ENCODE data around the gene HPCAL1.

Gene HPCAL1

DNA sequence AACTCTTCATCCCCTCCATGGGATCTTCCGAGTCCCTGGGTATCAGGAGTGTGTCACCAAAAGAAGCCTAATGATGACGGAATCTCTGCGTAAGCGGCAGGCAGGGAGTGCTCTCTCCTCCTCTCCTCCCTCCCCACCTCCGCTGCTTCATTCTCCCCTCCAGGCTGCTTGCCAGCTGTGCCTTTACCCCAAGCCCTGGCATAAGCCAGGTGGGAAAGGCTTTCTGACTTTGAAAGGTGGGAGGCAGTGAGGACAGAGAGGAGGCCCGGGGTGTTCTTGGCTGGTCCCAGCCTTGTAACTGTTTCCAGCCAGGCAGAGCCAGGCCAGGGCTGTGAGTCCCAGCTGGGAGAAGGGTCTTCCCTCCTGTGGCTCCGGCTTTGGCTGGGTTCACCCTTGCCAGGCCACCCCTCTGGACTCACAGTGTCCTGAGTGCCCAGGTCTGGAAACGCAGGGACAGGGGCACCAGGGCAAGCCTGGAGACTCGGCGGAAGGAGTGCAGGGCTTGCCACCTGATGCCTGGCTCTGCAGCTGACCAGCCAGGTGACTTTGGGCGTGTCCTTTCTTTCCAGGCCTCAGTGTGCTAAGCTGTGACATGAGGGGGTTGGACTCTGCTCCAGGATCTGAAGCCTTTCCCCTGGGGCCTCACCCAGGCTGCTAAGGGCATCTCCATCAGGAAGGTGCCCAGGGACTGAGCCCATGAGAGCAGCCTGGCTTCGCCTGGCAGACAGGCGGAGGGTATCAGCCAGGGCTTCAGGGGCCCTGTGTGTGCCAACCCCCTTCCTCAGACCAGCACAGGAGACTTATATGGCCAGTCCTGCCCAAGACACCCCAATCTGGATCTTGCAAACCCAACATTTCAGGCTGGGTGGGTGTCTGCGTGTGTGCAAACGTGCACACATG is 32.7 kb upstream of the HPCAL1 start:
- H3K4me3 ChIP-seq (ENCODE audit: control insufficient read depth, low read depth, low read length) = no peak overlapping the region
- TF ChIP-seq, protein P1, sequence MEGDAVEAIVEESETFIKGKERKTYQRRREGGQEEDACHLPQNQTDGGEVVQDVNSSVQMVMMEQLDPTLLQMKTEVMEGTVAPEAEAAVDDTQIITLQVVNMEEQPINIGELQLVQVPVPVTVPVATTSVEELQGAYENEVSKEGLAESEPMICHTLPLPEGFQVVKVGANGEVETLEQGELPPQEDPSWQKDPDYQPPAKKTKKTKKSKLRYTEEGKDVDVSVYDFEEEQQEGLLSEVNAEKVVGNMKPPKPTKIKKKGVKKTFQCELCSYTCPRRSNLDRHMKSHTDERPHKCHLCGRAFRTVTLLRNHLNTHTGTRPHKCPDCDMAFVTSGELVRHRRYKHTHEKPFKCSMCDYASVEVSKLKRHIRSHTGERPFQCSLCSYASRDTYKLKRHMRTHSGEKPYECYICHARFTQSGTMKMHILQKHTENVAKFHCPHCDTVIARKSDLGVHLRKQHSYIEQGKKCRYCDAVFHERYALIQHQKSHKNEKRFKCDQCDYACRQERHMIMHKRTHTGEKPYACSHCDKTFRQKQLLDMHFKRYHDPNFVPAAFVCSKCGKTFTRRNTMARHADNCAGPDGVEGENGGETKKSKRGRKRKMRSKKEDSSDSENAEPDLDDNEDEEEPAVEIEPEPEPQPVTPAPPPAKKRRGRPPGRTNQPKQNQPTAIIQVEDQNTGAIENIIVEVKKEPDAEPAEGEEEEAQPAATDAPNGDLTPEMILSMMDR (IDR thresholded peaks at IDR 0.05; ENCODE audit: control insufficient read depth, insufficient read depth, low read depth, low read length, missing control alignments) = no peak
- DNase-seq (ENCODE audit: low read depth) = no peak

DNA sequence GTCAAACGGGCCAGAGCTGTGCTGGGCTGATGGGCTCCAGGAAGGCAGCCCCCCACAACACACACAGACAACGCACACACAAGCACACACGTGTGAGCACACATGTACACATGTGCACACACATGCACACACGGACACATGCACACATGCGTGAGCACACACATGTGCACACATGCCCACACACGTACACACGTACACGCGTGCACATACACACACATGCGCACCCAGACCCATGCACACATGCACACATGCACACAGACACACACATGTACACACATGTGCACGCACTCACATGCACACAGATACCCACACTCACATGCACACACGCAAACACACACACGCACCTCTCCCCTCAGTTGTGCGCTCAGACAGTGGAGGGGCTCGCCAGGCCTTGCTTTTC is 31.2 kb upstream of the HPCAL1 start:
- TF ChIP-seq, protein P1 (IDR thresholded peaks at IDR 0.05; ENCODE audit: control insufficient read depth, insufficient read depth, low read depth, low read length, missing control alignments) = no peak
- H3K4me3 ChIP-seq (ENCODE audit: control insufficient read depth, low read depth, low read length) = no peak overlapping the region
- DNase-seq (ENCODE audit: low read depth) = no peak

DNA sequence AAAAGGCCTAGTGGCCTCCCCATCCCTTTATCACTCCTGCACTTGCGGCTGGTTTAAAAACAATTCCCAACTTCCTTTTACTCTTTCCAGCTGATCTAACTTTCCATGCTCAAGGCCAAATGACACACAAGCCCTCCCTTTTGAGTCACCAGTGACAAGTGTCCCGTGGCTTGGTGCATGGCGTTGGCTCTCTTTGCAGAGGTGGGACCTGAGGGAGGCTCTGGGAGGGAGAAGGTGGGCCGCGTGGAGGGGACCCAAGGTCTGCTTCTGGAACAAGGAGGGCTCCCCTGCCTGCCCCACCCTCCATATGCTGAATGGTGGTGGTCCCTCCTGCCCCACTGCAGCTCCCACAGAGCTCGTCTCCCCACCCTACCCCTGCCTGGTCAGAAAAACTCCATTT is 30.8 kb upstream of the HPCAL1 start:
- DNase-seq (ENCODE audit: low read depth) = no peak
- no peak overlapping the region for H3K4me3 ChIP-seq (ENCODE audit: control insufficient read depth, low read depth, low read length)
- TF ChIP-seq, protein P1 (IDR thresholded peaks at IDR 0.05; ENCODE audit: control insufficient read depth, insufficient read depth, low read depth, low read length, missing control alignments) = no peak

DNA sequence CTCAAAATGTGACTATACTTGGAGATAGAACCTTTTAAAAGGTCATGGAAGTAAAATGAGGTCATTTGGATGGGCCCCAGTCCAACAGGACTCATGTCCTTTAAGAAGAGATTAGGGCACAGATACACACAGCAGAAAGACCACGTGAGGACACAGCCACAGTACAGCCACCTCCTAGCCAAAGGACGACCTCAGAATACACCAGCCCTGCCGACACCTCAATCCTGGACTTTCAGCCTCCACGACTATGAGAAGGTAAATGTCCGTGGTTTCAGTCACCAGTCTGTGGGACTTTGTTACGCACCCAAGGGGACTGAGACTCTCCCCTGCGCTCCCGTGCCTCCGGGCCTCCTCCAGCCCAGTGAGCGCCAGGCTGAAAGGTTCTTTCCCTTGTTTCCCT is 30.2 kb upstream of the HPCAL1 start:
- TF ChIP-seq, protein P1 (IDR thresholded peaks at IDR 0.05; ENCODE audit: control insufficient read depth, insufficient read depth, low read depth, low read length, missing control alignments) = no peak
- H3K4me3 ChIP-seq (ENCODE audit: control insufficient read depth, low read depth, low read length) = no peak overlapping the region
- DNase-seq (ENCODE audit: low read depth) = no peak

DNA sequence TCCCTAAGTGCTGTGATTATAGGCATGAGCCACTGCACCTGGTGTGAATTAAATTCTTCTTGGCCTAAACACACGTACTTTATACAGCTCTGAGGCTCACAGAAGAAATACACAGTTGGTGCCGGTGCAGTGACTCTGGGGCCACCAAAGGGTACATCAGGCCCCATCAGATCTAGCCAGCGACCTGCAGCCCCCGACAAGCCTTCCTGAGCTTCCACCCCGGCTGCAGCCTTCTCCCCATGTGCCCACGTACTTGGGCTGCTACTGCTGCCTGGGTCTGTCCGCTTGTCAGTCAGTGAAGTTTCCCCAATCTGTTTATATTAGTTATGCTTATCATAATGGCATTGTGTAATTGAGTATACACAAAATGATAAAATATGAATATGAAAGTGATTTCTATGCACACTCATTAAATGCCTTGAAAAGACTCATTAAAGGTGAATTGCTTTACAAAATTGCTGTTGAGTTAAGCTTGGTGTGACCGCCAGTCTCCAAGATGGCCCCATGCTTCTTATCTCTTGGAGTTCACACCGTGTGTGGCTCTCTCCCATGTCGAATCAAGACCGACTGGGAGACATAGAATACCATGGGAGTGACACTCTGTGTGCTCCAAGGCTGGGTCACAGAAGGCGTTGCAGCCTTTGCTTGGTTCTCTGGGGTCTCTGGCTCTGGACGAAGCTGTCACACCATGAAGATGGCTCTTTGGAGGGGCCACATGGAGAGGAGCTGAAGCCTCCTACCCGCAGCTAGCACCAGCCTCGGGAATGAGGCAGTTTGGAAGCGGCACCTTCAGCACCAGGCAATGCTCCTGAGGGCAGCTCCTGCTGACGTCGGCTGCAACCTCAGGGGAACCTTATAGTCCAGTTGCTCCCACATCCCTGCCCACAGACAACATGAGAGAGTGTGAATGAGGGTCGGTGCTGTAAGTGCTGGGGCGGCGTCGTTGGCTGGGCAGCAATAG is 29.2 kb upstream of the HPCAL1 start:
- no peak for DNase-seq (ENCODE audit: low read depth)
- TF ChIP-seq, protein P1 (IDR thresholded peaks at IDR 0.05; ENCODE audit: control insufficient read depth, insufficient read depth, low read depth, low read length, missing control alignments) = no peak
- H3K4me3 ChIP-seq (ENCODE audit: control insufficient read depth, low read depth, low read length) = no peak overlapping the region

DNA sequence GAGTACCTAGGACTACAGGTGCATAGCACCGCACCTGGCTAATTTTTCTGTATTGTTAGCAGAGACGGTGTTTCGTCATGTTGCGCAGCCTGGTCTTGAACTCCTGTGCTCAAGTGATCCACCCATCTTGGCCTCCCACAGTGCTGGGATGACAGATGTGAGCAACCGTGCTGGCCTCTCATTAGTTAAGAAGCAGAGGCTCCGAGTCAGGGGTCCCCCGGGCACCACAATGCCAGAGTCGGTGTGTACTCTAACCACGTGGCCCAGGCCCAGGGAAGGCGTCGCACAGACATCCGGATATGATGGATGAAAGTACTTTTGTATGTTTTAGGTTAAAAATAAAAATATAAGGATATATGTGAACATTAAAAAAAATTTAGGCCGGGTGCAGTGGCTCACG is 28.3 kb upstream of the HPCAL1 start:
- H3K4me3 ChIP-seq (ENCODE audit: control insufficient read depth, low read depth, low read length) = no peak overlapping the region
- TF ChIP-seq, protein P1 (IDR thresholded peaks at IDR 0.05; ENCODE audit: control insufficient read depth, insufficient read depth, low read depth, low read length, missing control alignments) = no peak
- no peak for DNase-seq (ENCODE audit: low read depth)
